ENCODE data around the gene HID1.

Gene HID1

DNA sequence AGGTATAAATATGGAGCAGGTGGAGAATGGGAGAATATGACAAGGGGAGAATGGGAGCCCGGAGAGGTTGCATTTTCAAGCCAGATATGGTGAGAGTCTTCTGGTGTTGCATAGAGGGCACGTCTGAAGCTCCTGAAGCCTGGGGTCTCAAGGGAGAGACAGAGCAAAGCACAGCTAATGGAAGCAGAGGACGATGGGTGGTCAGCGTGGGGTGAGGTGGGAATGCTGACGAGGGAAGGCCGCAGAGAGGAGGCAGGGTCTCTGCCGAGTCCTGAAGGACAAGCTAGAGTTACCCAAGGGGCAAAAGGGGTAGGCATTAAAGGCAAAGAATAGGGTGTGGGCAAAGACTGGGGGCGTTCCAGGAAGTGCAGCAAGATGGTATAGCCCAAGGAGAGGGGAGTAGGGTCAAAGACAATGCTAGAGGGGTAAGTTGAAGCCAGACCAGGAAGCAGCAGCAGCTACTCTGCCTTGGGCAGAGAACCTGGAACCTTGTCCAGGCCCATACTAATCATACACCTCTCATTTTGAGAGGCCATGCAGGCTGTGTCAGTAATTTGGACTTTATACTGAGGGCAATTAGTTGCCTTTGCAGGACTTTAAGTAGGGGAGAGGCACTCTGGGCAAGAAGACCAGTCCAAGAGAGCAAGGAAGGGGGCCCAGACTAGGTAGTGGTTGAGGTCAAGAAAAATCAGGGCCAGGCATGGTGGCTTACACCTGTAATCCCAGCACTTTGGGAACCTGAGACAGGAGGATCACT is 34.2 kb downstream of the HID1 start:
- no peak overlapping the region for H3K27ac ChIP-seq
- TF ChIP-seq, protein P1, sequence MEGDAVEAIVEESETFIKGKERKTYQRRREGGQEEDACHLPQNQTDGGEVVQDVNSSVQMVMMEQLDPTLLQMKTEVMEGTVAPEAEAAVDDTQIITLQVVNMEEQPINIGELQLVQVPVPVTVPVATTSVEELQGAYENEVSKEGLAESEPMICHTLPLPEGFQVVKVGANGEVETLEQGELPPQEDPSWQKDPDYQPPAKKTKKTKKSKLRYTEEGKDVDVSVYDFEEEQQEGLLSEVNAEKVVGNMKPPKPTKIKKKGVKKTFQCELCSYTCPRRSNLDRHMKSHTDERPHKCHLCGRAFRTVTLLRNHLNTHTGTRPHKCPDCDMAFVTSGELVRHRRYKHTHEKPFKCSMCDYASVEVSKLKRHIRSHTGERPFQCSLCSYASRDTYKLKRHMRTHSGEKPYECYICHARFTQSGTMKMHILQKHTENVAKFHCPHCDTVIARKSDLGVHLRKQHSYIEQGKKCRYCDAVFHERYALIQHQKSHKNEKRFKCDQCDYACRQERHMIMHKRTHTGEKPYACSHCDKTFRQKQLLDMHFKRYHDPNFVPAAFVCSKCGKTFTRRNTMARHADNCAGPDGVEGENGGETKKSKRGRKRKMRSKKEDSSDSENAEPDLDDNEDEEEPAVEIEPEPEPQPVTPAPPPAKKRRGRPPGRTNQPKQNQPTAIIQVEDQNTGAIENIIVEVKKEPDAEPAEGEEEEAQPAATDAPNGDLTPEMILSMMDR (conservative IDR thresholded peaks at IDR 0.05), result no peak

DNA sequence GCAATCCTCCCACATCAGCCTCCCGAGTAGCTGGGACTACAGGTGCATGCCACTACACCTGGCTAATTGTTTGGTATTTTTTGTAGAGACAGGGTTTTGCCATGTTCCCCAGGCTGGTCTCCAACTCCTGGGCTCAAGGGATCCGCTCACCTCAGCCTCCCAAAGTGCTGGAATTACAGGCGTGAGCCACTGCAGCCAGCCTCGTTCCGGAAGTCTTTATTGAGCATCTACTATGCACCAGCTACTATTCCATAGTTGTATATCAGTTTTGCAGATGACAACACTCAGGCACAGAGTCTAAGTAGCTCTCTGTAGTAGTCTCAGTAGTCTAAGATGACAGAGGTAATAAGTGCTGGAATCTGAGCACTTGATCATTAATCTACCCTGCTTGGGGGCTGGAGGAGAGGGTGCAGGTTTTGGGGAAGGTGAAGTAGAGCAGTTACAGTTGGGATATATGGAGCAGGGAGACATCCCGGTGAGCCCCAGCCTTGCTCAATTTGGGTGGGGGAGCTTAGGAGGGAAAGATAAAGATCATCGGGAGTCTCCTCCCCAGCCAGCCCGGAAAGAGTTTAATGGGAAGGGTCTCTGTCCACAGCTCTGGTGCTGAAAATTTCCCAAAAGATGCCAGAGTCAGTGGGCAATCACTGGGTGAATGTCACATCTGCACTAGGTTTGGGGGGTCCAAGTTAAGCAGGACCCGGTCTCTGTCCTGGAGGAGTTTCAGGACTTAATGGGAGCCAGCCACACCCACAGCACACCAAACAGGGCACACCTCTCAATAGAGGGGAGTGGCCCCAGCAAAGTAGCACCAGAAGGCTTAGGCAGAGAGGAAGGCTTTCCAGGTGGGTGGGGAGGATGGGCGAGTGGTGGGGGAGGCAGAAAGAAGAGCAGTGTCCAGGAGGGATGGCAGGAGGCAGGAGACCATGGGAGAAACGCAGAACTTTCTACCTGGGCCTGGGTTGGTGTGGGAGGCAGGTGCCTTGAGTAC is 35.2 kb downstream of the HID1 start:
- TF ChIP-seq, protein P1 (conservative IDR thresholded peaks at IDR 0.05), result no peak
- no peak overlapping the region for H3K27ac ChIP-seq

DNA sequence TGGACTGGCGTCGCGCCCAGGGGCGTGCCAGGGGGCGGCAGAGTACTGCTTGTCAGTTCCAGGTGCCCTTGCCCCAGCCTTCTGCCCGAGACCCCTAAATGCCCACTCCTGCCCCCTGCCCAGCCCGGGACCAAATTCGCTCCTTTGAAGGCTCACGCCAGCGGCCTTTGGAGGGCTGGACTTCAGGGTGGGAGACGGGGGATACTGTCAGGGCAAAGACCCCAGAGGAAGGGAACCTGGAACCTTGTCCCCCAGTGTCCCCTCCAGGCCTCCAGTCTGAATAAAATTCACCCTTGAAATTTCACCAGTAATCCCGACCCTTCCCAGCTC is 36.1 kb downstream of the HID1 start:
- TF ChIP-seq, protein P1 (conservative IDR thresholded peaks at IDR 0.05), result no peak
- H3K27ac ChIP-seq, result peak overlapping the region; percentile 53; the same call in 1 of the 2 replicates

DNA sequence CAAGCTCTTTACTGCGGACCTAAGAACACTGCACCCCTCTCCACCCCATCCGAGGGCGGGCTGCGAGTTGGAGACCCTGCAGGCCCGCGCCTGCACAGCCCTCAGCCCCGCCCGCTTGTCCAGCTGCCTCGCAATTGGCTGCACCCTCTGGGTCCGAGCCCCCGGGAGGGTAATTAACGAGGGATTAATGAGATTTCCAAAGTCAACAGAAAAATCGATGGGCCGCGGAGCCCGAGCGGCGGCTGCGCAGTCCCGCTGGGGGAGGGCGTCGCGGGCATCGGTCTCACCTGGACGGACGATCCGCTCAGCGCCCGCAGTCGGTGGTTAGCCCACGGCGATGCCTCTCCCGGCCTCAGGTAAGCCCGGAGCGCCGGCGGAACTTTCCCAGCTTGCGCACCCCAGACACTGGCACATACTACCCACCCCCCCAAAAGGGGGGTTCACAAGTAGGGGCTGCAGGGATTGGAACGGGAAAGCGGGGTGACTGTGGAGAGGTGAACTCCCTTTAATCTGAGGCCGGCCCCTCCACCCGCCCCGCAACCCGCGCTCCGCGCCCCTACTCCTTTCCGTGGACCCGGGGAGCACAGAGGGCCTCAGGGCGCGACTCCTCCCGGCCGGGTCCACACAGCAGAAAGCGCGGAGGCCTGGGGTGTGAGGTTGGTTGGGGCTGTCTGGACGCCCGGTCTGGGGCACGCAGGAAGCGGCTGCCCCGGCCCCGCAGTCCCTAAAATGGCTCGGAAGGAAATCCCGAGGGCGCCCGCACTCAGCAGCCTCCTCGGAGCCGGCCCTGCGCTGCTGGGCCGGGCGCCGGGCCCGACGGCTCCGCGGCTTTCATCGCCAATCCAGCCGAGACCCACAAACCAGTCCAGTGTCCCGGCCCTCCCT is 36.7 kb downstream of the HID1 start, which contains the start of gene OTOP3:
OTOP3 (plus strand) TSS at position 314 of the 885 bp plus-strand sequence; CDS start at position 338, 24 bp downstream.
- TF ChIP-seq, protein P1 (conservative IDR thresholded peaks at IDR 0.05), result no peak
- H3K27ac ChIP-seq, result peak within 1 kb of the TSS; percentile 53; the same call in 1 of the 2 replicates

DNA sequence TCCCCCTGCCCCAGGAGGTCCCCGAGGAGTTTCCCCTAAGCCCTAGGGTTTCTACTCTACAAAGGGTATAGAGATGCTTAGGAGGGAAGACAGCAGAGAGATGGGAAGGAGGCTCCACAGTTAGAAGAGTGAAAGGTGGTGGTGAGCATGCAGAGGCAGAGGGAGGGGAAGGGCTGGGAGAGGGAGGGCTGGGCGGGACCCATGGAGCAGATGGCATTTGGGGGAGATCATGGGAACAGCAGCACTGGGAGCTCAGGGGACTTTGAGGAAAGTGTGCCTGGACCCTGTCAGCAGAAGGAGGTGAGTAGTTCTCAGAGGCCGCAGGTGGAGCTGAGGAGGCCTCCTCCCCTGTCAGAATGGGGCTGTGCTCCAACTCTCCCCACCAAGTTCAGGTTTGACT is 37.5 kb downstream of the HID1 start:
- peak overlapping the region; percentile 53; the same call in 1 of the 2 replicates for H3K27ac ChIP-seq
- TF ChIP-seq, protein P1 (conservative IDR thresholded peaks at IDR 0.05), result no peak

DNA sequence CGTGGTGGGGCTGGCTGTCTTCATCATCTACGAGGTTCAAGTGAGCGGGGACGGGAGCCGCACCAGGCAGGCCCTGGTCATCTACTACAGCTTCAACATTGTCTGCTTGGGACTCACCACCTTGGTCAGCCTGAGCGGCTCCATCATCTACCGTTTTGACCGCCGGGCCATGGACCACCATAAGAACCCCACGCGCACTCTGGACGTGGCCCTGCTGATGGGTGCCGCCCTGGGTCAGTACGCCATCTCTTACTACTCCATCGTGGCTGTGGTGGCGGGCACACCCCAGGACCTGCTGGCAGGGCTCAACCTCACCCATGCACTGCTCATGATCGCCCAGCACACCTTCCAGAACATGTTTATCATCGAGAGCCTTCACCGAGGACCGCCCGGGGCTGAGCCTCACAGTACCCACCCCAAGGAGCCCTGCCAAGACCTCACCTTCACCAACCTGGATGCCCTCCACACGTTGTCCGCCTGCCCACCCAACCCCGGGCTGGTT is 42.0 kb downstream of the HID1 start:
- TF ChIP-seq, protein P1 (conservative IDR thresholded peaks at IDR 0.05), result no peak
- no peak overlapping the region for H3K27ac ChIP-seq

Measured in VCaP (cell line).